Renal cortical epithelial cell (primary cell): ENCODE data around the gene STXBP6. TPM values are rescaled to one million over a fixed set of nuclear protein-coding genes. Genes with fewer than 3 reads are reported as not detected.

Experiments used
- DNase-seq: peaks from one replicate; pipeline ENCODE4 v3.0.0-alpha.2; 2011; ENCODE audit warnings: low read depth
- total RNA-seq: library from RNA; depleted of rRNA; stranded (reverse); fragments of >200 nt; gene quantifications from 2 replicates; pipeline ENCODE4 v1.2.3, GENCODE V29; 2014

STXBP6 gene
- total RNA-seq, 1 donor from 2014 or later, result 0.50 TPM

DNA sequence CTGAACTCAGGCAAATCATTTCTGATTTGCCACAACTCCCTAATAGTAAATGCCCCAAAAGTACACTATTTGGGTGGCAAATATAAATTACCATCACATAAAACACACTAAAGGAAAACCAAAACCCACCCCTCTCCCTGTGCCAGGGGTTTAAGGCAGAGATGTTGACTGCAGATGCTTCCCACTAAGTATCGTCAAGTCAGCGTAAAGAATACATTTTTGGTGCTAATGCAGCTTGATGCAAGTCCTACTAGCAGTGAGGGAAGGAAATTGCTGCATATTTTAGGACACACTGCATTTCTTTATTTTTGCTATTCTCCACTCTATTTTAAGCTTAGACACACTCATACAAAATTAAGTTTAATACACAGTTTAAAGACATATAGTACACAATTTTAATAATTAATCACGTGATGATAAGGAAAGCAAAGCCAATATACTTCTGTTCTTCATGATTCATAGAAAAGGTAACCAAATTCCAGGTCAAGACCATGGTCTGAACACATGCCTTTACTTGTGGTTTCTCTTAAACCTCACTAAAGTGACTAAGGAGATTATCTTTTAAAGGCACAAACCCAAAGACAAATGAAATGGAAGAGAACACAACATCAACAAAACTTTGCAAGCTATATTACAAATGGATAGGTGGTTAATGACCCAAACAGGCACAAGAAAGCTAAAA, 162.2 kb downstream of the STXBP6 start:
- peak; percentile 73 for DNase-seq

DNA sequence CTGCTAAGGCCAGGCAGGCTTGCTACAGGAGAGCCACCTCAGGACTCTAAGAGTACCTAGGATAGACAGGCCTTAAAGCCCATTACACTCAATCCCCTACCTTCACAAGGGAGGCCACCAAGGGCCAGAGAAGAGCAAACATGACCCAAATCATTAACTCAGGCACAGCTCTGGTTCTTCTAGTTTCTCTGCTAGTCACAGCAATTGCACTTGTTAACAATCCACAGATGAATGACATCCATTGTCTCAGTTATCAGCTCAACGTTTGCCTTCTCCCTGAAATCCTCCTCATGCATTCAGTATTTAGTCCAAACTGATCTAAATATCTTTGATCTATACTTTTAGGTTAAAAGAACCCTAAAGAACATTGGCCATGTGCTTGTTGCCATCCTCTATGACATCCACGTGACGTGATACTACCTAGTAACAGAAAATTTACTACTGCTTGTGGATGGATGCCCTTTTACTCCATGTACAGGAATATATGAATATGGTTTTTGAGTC, 164.5 kb downstream of the STXBP6 start:
- no peak for DNase-seq

DNA sequence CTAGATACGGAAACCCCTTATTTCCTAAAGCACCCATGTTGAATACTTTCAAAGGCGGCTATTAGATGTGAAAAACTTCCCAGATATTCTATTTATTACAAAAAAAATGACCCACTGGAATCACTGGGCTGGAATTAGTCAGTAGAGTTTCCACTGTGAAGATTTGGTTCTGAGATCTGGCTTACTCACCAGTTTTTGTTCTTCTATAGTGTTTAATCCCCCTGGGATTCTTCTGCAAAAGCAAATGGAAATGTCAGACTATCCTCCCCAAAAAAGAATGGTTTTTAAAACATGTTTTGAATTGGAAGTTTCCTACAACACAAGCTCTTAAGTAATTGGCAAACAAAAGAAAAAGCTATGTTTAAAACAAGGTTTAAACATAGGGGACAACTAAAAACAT, 166.4 kb downstream of the STXBP6 start:
- no peak for DNase-seq

DNA sequence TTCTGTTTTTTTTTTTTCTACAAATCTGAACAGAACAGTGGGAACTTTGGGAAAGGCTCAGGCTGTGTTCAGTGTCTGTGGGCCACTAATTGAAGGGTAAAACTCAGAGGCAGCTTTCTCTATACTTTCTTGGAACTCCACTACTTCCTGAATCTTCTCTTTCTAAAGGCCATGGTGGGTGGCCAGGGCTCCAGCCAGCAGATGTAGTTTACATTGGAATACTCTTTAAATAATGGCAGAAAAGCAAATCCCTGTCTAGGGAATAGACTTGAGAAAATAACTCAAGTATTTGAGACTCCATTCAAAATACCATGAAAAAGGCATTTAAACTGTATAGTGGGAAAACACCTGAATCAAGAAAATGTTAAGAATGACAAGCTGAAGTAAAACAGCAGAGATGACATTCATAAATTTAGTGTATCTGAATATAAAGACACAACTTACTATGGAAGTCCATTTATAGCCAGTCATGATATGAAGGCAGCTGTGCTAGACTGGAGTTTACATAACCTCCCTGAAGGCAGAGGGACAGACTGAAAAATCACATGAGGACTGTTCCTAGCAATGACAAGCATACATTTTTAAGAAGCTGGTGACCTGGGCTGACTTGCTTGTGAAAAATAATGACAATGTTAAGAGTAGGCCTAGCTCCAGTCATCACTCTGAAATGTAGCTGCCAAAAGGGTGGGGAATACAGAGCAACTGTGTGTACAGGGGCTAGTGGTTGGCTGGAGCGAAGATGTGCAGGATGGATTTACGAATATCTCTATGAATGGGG, 168.6 kb downstream of the STXBP6 start:
- DNase-seq, result no peak

DNA sequence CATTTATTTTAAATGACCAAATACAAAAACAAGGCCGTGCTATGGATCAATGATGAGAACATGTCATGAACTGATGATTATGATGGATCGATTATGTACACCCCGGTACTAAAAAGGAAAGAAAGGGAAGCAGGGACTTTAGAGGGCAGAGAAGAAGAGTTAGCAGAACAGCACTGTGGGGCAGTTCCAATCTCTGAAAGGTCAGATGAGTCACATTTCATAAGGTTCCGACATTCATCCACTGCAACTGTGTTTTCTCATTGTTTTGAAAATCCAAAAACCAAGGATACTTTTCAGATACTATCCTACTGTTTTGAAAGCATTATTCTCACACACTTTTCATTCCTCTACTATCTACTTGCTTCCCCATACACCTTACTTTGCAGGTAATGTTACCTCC, 169.3 kb downstream of the STXBP6 start:
- no peak for DNase-seq

DNA sequence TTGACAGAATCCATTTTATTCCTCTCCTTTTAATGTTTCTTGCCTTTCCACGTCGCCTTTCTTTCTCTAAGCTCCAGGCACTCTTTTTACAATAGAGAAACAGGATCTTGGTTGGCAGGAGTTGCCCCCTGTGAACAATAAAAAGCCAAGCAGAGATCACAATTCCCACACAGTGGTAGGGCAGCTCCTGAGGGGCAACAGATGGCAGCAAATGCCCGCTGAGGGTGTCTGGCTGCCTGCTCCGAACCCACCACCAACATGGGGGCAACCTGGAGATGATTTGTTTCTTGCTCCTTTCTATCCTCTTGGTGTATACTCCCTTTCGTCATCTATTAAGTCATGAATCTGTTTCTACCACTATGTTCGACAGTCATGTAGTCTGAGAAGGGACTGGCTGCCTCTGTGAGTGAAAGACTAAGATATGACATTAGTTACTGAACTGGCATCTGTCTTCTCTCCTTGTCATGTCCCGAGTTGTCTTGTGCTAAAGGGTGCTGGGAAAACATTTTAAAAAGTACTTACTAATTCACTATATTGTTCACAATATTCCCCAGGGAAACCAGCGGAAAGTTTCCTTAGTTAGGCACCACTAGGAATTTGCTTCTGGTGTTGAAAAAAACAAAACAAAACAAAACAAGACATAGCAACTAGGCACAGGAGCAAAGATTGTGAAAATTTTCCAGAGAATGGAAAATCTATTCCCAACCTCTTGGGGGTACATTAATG, 170.1 kb downstream of the STXBP6 start:
- no peak for DNase-seq

DNA sequence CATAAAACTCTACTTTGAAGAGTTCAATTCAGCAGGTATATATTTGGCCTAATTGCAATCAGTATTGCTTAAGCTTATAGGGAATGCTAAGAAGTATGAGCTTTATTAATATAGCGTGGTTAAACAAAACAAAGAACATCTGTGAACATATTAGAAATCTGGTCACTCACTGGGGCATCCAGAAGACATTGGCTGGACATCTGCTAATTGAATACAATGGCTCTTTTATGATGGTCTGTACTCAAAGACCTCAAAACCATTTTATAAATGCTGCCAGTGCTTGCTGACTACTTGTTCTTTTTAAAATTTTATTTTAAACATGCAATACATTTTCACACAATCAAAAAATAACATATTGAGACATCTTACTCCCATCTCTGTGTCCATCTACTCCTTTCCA, 173.0 kb downstream of the STXBP6 start:
- DNase-seq, result no peak

DNA sequence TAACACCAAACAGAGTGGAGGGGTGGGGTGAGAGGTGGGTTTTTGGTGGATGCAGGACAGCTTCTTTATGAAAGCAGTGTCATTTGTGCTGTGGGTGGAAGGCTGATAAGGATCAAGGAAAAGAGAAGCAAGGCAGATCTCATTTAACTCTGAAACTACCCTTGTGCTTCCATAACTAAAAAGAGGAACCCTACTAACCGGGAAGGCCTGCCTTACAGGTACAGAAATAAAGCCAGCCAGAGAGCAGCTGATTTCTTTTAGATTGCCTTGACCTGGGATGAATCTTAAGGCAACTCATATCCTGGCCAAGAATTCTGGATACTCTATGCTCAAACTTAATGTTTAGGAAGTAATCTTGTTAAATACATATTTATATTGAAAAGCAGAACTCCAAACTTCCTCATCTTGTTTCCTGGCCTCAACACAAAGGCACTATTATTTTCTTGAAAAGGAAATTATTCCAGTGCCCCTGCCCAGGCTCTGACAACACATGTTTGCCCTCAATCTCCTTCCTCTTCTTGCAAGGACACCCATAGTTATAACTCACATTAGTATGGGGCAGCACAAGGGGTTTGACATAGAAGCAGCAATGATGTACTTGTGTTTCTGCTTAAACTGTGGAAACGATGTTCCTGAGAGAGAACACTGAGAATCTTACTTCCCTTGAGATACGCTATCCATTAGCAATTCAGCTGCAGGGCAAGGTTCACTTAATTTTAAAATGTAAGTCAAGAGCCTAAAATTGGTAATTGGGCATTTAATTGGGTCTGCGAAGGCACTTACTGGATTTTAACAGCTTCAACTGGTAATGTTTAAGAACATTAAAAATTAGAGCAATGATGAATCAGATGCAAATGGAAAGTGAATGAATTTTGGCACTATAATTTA, 173.7 kb downstream of the STXBP6 start:
- DNase-seq, result no peak

DNA sequence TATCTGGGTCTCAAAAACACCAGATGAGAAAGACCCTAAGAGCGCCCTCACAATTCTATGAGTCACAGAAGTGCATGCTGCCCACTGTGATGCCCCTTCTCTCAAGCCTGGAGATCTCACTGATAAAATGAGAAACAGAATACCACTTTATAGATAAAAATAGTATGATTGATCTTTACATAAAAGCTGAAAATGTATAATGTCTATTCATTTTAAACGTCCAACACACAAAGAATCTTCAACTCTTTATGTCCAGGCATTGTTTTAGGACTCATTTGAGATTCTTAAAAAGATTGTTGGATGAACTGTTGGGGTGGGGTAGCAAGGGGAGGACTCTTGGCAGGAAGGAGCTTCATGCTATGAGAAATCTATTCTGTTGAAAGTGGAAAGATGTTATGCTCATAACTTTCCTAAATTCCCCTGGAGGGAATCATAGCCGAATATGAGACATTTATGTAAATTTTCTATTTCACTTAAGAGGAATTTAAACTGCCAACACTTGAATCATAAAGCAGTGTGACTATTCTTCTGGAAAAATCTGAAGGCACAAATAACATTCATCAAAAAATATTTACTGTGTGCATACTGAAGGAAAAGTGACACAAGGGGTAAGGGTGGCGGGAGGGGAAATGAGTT, 174.6 kb downstream of the STXBP6 start:
- no peak for DNase-seq

DNA sequence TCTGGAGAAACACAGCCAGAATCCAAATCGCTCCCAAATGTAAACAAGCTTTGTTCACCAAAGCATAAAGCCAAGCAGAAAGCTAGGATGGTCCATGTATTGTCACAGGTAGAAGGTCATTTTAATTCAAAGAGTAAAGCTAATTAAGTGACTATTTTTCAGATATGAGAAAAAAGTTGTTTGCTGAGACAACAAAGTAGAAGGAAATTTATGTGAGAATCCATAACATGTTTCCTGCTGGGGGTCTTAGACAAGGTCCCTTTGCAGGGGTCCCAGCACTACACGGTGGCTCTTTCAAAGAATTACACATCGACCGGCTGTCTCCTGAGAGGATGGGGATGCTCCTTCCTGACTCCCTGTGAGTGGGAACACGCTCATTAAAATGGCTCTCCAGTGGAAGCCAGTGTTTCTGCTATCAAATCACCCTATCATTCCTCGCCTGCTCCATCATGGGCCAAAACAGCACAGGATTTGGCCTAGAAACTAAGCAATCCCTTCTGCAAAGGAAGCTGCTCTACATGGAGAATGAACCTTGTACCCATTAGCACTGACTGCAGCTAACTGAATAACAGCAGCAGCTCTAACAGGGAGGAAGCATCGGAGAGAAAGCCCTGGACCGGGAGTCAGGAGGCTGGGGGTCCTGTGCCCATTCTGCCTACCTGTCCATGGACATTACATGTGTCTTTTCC, 175.3 kb downstream of the STXBP6 start:
- DNase-seq, result no peak

DNA sequence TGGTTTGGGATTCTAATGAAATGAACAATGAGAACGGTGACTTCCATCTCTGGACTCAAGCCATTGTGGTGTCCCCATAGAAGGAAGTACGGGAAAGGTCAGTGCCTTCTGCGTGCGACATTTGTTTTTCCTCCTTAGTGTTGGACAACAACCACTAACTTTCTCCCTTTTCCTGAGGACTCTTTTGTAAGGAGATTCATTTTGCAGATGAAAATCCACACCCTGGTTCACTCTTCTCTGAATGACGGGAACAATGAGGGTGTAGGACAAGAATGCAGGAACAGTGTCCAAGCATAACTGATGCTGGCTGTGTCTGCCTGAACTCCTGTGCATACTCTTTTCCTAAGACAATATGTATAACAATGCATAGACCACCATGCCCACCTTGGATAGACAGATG, 176.4 kb downstream of the STXBP6 start:
- no peak for DNase-seq

DNA sequence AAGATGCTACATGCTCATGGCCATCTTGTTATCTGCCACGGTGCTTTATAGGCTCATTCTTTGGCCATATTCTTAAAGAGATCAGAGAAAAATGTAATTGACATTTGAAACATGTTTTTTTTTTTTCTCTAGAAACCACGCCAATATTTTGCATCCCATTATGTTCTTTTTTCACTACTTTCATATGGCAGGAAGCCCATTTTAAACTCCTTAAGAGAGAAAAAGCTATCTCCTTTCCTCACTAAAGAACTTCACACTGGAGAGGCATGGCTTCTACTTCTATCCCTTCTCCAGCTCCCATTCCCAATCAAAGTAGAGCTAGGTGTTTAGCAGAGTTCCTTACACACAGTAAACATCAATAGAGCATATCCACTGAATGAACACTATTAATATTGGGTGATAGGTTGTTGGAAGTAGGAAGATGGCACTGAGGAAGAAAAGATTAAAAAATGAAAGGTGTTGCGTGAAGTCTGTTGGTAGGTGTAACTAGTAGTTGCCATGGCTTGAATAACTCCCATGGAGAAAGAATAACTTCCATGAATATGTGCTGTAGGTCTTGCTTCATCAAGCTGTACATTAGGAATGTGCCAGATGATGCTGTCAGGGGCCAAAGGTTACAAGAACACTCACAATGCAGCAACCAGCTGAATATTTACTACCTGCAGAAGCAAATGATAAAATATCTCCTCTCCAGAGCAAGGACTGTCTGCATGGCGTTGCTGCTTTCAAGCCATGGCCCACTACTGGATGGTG, 178.8 kb downstream of the STXBP6 start:
- no peak for DNase-seq

DNA sequence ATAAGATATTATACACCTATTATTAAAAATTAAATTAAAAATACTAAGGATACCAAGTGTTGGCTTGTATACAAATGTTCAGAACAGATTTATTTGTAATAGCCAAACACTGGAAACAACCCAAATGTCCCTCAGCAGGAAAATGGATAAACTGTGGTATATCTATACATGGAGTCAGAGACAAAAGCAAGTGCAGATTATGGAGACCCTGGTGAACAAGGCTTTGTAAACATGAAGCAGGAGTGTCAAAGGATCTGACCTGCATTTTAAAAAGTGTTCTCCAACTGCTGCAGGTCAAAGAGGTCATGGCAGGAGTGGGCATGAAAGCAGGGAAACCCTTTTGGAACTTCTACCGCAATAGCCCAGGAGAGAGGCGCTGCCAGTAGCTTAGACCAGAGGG, 181.6 kb downstream of the STXBP6 start:
- DNase-seq, result no peak

DNA sequence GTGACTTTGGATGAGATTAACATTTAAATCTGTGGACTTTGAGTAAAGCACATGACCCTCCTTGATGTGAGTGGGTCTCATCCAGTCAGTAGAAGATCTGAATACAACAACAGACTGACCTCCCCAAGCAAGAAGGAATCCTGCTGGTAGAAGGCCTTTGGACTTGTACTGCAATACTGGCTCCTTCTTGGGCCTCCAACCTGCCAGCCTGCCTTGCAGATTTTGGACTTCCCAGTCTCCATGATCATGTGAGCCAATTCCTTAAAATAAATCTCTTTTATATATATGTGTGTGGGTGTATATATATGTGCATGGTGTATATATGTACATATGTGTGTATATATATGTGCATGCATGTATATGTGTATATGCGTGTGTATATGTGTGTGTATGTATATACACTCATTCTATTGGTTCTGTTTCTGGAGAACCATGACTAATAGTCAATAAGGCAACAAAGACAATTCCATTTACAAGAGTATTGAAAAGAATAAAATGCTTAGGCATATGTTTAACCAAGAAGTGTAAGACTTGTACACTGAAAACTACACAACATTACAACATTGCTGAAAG, 183.8 kb downstream of the STXBP6 start:
- DNase-seq, result no peak

DNA sequence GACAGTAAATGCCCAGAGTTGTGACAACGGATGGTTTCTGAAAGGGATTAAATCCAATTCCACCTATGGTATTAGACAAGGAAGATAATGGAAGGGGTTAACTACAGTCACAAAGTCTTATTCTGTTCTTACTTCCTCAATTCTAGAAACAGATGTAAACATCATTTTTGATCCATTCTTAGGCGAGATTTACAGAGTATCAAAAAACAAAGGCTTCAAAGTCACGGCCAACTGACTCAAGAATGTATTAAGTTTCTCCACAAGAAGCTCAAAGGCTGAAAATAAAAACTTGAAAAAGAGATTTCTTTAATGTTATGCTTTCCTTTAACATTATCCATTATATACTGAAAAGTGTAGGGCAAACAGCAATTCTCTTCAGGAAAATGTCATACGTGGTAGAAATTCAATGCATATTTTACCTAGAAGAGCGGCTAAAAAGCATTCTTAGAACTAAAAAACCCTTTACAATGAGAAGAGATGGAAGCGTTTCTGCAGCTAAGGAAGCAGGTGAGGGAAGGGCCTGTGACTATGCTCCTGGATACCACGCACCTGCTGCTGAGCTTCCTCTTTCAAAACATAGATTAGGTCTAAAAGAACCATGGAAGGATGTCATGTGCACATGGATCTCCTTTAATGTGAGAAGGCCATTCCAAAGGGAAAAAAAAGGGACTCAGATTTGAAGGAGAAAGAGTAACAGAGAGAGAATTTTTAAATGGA, 185.8 kb downstream of the STXBP6 start:
- peak; percentile 15 for DNase-seq

DNA sequence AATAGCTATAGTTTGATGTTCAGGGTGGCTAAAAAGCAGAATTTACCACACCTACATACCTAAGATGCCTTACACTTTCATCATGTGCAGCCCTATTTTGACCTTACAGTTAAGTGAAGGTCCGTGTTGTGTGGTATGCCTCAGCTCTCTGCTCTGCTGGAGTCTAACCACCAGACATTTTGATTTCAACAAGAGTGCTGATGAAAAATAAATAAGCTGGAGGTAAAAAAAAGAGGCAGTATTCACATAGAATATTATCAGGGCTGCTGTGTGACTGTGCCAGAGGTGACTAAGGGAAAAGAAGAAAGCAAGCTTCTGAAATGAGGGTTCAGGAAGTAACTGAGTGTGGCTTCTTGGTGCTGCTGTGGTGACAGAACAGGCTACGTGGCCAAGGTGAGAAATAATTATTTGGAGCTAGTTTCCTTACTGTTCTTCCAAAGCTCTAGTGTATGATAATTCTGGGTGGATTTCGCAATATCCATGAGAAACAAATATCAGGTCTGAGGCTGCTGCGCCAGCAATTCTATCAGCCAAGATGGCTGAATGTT, 188.8 kb downstream of the STXBP6 start:
- peak; percentile 91 for DNase-seq

DNA sequence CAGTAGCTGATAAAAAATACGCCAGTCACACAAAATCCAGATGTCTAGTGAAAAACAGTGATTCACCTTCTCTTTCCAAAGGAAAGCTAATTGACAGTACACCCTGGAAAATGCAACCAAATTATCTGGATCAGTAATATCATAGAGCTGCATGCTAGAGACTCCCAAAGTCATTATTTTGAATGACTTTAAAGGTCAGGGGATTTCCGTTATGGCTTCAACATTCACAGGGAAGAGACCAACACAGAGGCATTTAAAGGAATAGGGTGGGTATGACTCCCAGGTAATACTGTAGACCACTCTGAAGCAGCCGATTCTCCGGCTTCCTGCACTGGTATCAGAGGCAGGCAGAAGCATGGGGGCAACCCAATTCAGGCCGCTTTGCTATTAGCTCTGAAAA, 190.4 kb downstream of the STXBP6 start:
- no peak for DNase-seq

DNA sequence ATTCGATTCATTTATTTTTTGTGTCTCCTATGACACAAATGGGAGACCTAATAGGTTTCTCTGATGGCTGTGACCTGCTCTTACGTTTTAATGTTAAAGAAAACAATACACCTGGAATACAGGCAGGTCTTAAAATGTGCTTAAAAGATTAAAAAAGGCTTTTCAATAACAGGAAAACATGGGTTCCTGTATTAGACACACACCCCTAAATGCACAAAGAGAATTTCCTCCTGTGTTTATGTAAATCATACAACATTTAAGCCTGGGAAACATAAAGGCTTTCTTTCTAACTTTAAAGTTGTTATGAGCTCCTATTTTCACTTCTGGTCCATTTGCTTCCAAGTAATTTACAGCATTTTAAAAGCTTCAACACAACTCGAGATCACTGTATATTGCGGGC, 191.3 kb downstream of the STXBP6 start:
- no peak for DNase-seq
